ENCODE results near the gene TFE3.

TFE3 gene

DNA sequence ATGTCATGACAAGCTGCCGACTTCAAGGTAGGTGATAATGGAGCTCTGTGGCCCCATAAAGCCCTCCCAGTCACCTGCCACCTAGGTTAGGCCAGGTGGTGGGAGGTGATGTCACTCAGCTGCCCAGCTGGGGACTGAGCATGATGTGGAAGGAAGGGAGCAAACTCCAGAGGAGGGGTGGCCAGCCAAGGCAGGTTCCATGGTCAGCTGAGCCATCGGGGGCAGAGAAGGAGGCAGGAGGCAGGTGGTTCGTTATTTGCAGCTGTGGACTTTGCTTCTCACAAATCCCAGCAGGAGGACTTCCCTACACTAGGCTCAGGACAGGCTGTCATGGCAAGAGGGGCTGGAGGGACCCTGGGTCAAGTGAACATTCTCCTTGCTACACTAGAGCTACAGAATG lies 17.8 kb upstream of the TFE3 start:
- TF ChIP-seq CTCF (IDR thresholded peaks at IDR 0.05; ENCODE audit: insufficient read depth, low read depth, low read length, missing control alignments): no peak
- H3K4me3 ChIP-seq (ENCODE audit: low read depth, low read length): no peak overlapping the region
- DNase-seq (ENCODE audit: low read depth): no peak

DNA sequence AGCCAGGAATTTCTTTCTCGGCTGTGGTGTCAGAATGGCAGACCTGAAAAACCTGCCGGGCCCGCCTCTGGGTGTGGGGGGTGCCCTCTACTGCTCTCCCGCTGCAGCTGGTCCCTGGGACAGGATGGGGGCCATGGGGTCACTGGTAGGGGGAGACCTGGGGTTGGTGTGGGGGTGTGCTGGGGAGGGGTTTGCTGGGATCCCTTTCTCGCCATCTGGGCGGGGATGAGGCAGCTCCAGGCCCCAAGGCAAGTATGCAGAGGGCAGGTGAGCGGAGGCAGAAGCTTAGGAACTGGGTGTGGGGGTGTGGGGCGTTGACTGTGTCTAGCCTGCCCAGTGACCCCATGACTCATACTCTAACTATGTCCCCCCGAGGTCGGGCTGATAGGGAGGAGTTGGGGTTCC lies 16.5 kb upstream of the TFE3 start:
- no peak for DNase-seq (ENCODE audit: low read depth)
- H3K4me3 ChIP-seq (ENCODE audit: low read depth, low read length): no peak overlapping the region

GRCh38 chrX:49059201-49059600 lies 16.0 kb upstream of the TFE3 start:
- no peak for TF ChIP-seq CTCF (IDR thresholded peaks at IDR 0.05; ENCODE audit: insufficient read depth, low read depth, low read length, missing control alignments)
- H3K4me3 ChIP-seq (ENCODE audit: low read depth, low read length): no peak overlapping the region
- DNase-seq (ENCODE audit: low read depth): no peak

More for the DNA sequence above, 16.5 kb upstream of the TFE3 start:
- TF ChIP-seq CTCF (IDR thresholded peaks at IDR 0.05; ENCODE audit: insufficient read depth, low read depth, low read length, missing control alignments): no peak

DNA sequence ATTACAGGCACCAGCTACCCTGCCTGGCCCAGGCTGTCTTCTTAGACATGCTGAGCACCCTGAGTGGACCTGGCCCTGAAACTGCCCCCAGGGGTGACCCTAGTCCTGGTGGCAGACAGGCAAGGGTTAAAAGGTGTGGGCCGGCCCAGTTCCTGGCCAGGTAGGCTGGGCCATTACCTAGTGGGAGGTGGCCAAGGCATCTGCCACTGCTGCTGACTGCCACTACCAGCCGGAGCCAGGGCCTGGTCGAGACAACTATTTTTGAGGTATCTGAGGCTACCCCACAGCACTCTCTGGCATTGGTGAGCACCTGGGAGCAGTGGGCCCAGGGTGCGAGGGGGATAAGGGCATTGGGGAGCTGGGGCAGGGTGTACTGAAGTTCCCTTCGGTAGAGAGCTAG lies 15.6 kb upstream of the TFE3 start, which contains the start of gene CCDC120:
Gene CCDC120, plus strand, starts transcription at position 206 of the 400 bp plus-strand sequence. CDS start 3,043 bp downstream, outside the sequence.
- no peak for DNase-seq (ENCODE audit: low read depth)
- H3K4me3 ChIP-seq (ENCODE audit: low read depth, low read length): no peak within 1 kb of the TSS
- TF ChIP-seq CTCF (IDR thresholded peaks at IDR 0.05; ENCODE audit: insufficient read depth, low read depth, low read length, missing control alignments): no peak

GRCh38 chrX:49054073-49054762 lies 11.1 kb upstream of the TFE3 start:
- peak overlapping the region; percentile 74 for H3K4me3 ChIP-seq (ENCODE audit: low read depth, low read length)
- no peak for TF ChIP-seq CTCF (IDR thresholded peaks at IDR 0.05; ENCODE audit: insufficient read depth, low read depth, low read length, missing control alignments)
- no peak for DNase-seq (ENCODE audit: low read depth)

DNA sequence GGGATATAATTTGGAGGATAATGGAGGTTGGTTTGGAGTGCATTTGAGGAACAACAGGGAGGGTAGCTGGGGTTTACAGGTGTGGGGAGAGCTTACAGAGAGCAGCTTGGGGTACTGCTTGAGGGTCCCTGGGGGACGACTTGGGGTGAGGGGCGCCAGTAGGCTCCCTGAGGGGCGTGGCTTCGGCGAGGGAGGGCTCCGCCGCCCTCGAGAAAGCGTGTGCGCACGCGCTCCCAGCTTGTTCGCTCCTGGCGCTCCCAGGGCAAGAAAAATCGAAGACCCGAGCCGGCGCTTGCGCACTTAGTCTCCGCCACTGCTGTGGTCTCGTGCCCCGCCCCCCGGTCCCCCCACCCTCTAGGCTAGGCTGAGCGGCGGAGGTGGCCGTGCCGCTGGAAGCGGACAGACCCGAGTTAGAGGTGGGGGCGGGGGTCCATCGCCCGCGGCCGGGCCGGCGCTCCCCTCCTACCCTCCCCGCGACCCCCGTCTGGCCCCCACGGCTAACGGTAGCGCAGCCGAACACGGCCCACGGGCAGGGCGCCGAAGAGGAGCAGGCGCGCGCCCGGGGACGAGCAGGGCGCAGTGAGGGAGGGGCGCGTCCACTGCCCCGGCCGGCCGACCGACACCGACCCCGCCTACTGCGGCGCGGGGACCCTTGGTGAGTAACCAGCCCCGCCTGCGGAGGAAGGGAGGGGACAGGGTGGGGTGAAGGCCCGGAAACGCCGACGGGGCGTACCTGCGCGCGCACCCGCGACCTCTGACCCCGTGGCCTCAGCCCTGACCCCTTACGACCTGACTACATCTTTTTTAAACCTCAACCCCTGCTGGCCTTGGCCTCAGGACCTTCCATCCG lies 10.3 kb upstream of the TFE3 start:
- DNase-seq (ENCODE audit: low read depth): peak; percentile 82
- peak overlapping the region; percentile 74 for H3K4me3 ChIP-seq (ENCODE audit: low read depth, low read length)
- no peak for TF ChIP-seq CTCF (IDR thresholded peaks at IDR 0.05; ENCODE audit: insufficient read depth, low read depth, low read length, missing control alignments)

All from GM12865 (cell line).